ENCODE results near the gene PARP12. TPM values are rescaled to one million over a fixed set of nuclear protein-coding genes. Genes with fewer than 3 reads are reported as not detected.

The PARP12 gene
- total RNA-seq, 1 donor from 2014 or later: 3.4 TPM

GRCh38 chr7:140036224-140036962 is 26.4 kb downstream of the PARP12 start:
- no peaks in the 10 kb centered on the region for H3K36me3 Mint-ChIP-seq (ENCODE audit: insufficient read depth)
- no peaks in the 10 kb centered on the region for H3K9me3 Mint-ChIP-seq (ENCODE audit: low read depth)
- peaks cover 17% of the 10 kb centered on the region for H3K27me3 Mint-ChIP-seq
- H3K4me3 Mint-ChIP-seq (ENCODE audit: low read depth): no peak overlapping the region
- no peaks in the 10 kb centered on the region for H3K4me1 Mint-ChIP-seq (ENCODE audit: low read depth)
- no peak for TF ChIP-seq CTCF (IDR thresholded peaks at IDR 0.05; ENCODE audit: unreplicated experiment)
- DNase-seq (ENCODE audit: low spot score, unreplicated experiment): no peak
- H3K27ac Mint-ChIP-seq: no peak overlapping the region

- DNase-seq (ENCODE audit: low spot score, unreplicated experiment): no peak
- no peak overlapping the region for H3K27ac Mint-ChIP-seq
- no peaks in the 10 kb centered on the region for H3K36me3 Mint-ChIP-seq (ENCODE audit: insufficient read depth)
- H3K27me3 Mint-ChIP-seq: peaks cover 13% of the 10 kb centered on the region
- no peak for TF ChIP-seq CTCF (IDR thresholded peaks at IDR 0.05; ENCODE audit: unreplicated experiment)
- H3K4me3 Mint-ChIP-seq (ENCODE audit: low read depth): no peak overlapping the region
- H3K4me1 Mint-ChIP-seq (ENCODE audit: low read depth): no peaks in the 10 kb centered on the region
- H3K9me3 Mint-ChIP-seq (ENCODE audit: low read depth): no peaks in the 10 kb centered on the region
Observed at GRCh38 chr7:140035400-140036223, 27.1 kb downstream of the PARP12 start.

- Mint-ChIP-seq H3K27ac (no peak overlapping the region), H3K27me3 (peaks cover 12% of the 10 kb centered on the region)
Observed at GRCh38 chr7:140034421-140034820, 28.3 kb downstream of the PARP12 start.

GRCh38 chr7:140033779-140034363 is 28.9 kb downstream of the PARP12 start:
- no peaks in the 10 kb centered on the region for H3K36me3 Mint-ChIP-seq (ENCODE audit: insufficient read depth)
- TF ChIP-seq CTCF (IDR thresholded peaks at IDR 0.05; ENCODE audit: unreplicated experiment): no peak
- H3K4me1 Mint-ChIP-seq (ENCODE audit: low read depth): no peaks in the 10 kb centered on the region
- no peak overlapping the region for H3K4me3 Mint-ChIP-seq (ENCODE audit: low read depth)
- no peaks in the 10 kb centered on the region for H3K9me3 Mint-ChIP-seq (ENCODE audit: low read depth)
- peaks cover 12% of the 10 kb centered on the region for H3K27me3 Mint-ChIP-seq
- H3K27ac Mint-ChIP-seq: no peak overlapping the region
- DNase-seq (ENCODE audit: low spot score, unreplicated experiment): no peak

More at GRCh38 chr7:140034421-140034820, 28.3 kb downstream of the PARP12 start:
- no peak overlapping the region for H3K4me3 Mint-ChIP-seq (ENCODE audit: low read depth)
- no peaks in the 10 kb centered on the region for H3K4me1 Mint-ChIP-seq (ENCODE audit: low read depth)
- no peak for DNase-seq (ENCODE audit: low spot score, unreplicated experiment)
- H3K36me3 Mint-ChIP-seq (ENCODE audit: insufficient read depth): no peaks in the 10 kb centered on the region
- TF ChIP-seq CTCF (IDR thresholded peaks at IDR 0.05; ENCODE audit: unreplicated experiment): no peak
- no peaks in the 10 kb centered on the region for H3K9me3 Mint-ChIP-seq (ENCODE audit: low read depth)

- Mint-ChIP-seq H3K27me3 (peaks cover 6% of the 10 kb centered on the region), H3K9me3 (ENCODE audit: low read depth) (no peaks in the 10 kb centered on the region), H3K4me1 (ENCODE audit: low read depth) (no peaks in the 10 kb centered on the region), H3K27ac (no peak overlapping the region), H3K36me3 (ENCODE audit: insufficient read depth) (no peaks in the 10 kb centered on the region), H3K4me3 (ENCODE audit: low read depth) (no peak overlapping the region)
- DNase-seq (ENCODE audit: low spot score, unreplicated experiment): no peak
- no peak for TF ChIP-seq CTCF (IDR thresholded peaks at IDR 0.05; ENCODE audit: unreplicated experiment)
Observed at GRCh38 chr7:140033036-140033435, 29.7 kb downstream of the PARP12 start.
